Mesenteric fat pad (tissue), 1 donor: ENCODE results near the gene EML4. TPM values are rescaled to one million over a fixed set of nuclear protein-coding genes. Genes with fewer than 3 reads are reported as not detected.
"Not testable (repeated sequence)": the region's sequence is repeated elsewhere in the genome, so short reads cannot be mapped to it uniquely, and the experiment has no call there.

Experiments
- DNase-seq: peaks from one replicate; pipeline ENCODE4 v3.0.0-alpha.2; 2020; ENCODE audit warnings: low spot score
- long read RNA-seq: library from polyadenylated mRNA; unstranded; transcript quantifications from one replicate; pipeline ENCODE4 v2.0.0, GENCODE V29; 2020
- total RNA-seq: library from RNA; stranded (reverse); fragmentation: NEBNext Ultra II Directional; extraction: Animal tissue kit (Norgen Biotek cat#: 25700); gene quantifications from one replicate; pipeline ENCODE4 v1.2.1, GENCODE V29; 2021
- donor health status: DM: yes; HTN: yes; CAD: no.

The EML4 gene
- total RNA-seq, result 46.2 TPM
- long read RNA-seq, full-length matches to known transcripts, result 2 of 24 reads
- long read RNA-seq, partial matches to known transcripts, result 14 of 24 reads
- long read RNA-seq, other reads (novel, unspliced or antisense), result 8 of 24 reads

DNA sequence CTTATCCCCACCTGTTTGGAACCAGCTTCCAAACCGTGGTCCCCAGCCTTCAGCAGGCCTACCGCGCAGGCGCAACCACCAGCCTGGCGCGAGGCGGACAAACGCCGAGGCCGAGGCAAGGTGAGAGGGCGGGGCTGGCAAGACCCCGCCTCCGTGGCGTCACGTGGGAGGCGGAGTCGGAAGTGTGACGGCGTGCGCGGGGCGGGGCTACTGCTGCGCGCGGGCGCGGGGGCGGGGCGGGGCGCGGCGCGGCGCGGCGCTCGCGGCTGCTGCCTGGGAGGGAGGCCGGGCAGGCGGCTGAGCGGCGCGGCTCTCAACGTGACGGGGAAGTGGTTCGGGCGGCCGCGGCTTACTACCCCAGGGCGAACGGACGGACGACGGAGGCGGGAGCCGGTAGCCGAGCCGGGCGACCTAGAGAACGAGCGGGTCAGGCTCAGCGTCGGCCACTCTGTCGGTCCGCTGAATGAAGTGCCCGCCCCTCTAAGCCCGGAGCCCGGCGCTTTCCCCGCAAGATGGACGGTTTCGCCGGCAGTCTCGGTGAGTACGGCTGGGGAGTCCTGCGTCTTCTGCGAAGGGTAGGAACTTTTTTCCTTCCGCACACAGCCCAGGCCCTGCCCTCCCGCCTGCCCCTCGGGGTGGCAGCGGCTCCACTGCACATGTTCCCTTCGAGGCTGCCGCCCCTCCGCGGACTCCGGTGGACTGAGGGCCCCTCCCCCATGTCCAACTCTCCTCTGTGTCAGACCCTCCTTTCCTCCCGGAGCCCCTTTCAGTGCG is at the start of gene EML4:
TSS of gene EML4 (plus strand) at position 254 of the 774 bp plus-strand sequence. CDS start at position 513, 259 bp downstream.
- DNase-seq, result peak; percentile 97

GRCh38 chr2:42123426-42123825 is 45.7 kb upstream of the EML4 start:
- no peak for DNase-seq

GRCh38 chr2:42124011-42124785 is 45.0 kb upstream of the EML4 start:
- no peak for DNase-seq

DNA sequence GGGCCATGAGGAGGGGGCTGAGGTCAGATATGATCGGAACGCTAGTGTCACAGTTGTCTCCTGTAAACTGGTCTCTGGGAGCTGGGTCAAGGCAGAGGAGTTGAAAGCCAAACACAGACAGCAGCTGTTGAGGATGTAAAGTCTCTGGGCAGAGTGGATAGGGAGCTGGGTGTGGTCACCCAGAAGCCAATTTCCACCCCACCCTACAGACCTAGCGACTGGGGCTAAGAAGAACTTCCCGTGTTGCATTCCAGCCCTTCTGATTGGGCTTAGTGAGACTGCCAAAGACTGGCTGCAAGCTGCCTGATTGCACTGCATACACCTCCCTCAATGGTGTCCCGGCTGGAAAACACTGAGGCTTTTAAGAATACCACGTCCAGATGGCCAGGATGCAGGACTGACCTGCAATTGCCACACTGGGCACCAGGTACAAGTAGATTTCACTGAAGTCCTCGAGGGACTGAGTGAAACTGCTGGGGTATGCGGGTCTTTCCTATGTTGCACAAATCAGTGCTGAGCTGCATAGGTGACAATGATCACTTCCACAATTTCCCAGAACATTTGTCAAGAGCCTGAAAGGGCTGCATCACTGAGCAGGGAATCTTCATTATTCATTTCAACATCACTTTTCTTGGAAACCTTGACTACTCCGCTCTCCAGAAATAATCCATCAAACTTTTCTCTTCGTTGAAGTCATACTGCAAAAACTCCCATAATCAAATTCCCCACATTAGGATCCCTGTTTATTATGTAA is 43.1 kb upstream of the EML4 start:
- DNase-seq, result no peak

GRCh38 chr2:42126873-42127272 is 42.3 kb upstream of the EML4 start:
- DNase-seq, result not testable (repeated sequence)

GRCh38 chr2:42127425-42128424 is 41.4 kb upstream of the EML4 start:
- no peak for DNase-seq

GRCh38 chr2:42128721-42129486 is 40.2 kb upstream of the EML4 start:
- no peak for DNase-seq

DNA sequence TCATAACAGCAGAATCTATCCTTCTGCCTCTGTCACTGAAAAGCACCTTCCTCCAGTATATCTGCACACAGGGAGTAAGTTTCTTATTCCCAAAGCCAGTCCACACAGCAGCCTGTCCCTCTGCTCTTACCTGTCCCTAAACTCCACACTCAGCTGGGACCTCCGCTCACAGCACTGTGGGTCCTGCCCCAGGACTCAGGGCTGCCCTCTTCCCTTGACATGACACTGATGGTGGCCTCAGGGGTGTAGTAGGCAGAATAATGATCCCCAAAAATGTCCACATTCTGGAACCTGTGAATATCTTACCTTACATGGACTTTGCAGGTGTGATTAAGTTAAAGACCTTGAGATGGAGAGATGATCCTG is 39.7 kb upstream of the EML4 start:
- DNase-seq, result no peak

DNA sequence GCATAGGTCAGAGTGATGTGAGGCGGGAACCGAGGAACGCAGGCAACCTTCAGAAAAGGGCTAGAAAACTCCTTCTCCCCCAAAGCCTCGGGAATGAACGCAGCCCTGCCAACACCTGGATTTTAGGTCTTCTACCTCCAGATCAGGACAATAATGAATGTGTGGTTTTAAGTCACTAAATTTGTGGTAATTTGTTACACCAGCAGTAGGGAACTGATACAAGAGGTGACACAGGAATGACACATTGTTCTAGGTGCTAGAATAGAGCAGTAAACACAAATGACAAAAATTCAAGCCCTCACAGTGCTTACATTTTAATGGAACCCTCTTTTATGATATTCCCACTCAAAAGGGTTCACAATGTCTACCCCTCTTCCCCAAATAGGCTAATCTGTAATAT is 39.2 kb upstream of the EML4 start:
- DNase-seq, result no peak

DNA sequence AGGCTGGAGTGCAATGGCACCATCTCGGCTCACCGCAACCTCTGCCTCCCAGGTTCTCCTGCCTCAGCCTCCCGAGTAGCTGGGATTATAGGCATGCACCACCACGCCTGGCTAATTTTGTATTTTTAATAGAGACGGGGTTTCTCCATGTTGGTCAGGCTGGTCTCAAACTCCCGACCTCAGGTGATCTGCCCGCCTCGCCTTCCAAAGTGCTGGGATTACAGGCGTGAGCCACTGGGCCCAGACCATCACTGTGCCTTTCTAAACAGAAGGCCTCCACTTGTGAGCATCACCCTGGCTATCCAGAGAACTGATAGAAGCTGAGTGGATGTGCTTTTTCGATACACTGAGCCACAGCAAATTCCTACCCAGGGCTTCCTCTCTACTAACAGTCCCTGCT is 38.3 kb upstream of the EML4 start:
- DNase-seq, result not testable (repeated sequence)

GRCh38 chr2:42132191-42132965 is 36.8 kb upstream of the EML4 start:
- no peak for DNase-seq

GRCh38 chr2:42132966-42133641 is 36.0 kb upstream of the EML4 start:
- DNase-seq, result peak; percentile 92

- DNase-seq, result no peak
These were observed 35.4 kb upstream of the EML4 start for GRCh38 chr2:42133771-42134195.

DNA sequence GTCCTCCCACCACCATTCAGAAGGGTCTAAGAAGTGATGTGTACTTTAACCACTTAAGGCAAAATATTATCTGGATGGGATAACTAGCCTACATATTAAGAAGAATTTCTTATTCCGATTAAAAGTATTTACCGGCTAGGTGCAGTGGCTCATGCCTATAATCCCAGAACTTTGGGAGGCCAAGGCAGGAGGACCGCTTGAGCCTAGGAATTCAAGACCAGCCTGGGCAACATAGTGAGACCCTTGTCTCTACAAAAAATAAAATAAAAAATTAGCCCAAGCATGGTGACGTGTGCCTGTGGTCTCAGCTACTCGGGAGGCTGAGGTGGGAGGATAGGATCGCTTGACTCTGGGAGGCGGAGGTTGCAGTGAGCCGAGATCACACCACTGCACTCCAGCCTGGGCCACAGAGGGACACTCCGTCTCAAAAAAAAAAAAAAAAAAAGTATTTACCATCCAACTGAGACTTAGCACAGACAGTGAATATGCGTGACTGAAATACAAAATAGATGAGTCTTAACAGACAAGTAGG is 34.7 kb upstream of the EML4 start:
- not testable (repeated sequence) for DNase-seq

- no peak for DNase-seq
These were observed 33.5 kb upstream of the EML4 start for GRCh38 chr2:42135381-42136312.

DNA sequence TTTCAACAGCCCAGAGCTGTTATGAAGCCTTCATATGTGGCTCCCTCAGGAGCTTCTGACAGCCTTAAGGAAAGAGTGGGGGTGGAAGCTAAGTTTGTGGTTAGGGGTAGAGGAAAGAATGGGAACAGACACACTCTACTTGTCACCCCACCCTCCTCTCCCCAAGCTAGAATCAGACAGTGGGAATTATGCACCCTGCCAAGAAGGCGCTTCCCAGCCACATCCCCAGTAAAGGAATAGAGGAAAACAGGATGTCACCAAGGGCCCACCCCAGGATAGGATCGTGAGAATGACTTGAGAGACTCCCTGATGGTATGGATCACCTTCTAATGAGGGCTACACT is 32.4 kb upstream of the EML4 start:
- DNase-seq, result no peak
